Measurements from ENCODE around the gene PCIF1.
"Not testable (repeated sequence)": the region's sequence is repeated elsewhere in the genome, so short reads cannot be mapped to it uniquely, and the experiment has no call there.

Gene PCIF1

DNA sequence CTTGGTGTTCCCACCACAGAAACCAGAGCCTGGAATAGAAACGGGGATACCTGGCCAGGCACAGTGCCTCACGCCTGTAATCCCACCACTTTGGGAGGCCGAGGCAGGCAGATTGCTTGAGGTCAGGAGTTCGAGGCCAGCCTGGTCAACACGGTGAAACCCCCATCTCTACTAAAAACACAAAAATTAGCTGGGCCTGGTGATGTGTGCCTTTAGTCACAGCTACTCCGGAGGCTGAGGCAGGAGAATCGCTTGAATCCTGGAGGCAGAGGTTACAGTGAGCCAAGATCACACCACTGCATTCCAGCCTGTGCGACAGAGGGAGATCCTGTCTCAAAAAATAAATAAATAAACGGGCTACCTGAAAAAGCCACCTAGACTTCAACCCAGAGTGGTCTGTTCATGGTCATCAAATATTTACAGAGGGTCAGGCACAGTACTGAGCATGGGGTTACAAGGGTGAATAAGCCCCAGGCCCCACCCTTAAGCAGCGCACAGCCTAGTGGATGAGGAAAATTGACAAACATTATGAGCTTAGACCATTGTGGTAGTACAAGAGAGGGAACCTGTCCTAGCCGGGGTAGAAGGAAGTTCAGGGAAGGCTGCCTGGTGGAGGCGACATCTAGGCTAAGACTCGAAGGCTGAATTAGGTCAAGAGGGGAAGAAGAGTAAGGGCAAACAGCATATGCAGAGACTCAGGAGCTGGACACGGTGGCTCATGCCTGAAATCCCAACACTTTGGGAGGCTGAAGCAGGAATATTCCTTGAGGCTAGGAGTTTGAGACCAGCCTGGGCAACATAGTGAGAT, 7.2 kb upstream of the PCIF1 start:
- no peak for TF ChIP-seq CTCF (IDR thresholded peaks at IDR 0.05; ENCODE audit: low read depth, low read length, missing control alignments)
- no peak overlapping the region for H3K4me3 ChIP-seq (ENCODE audit: low read depth, low read length)
- no peak for DNase-seq
- H3K27me3 ChIP-seq (replicated peaks) = no peaks in the 10 kb centered on the region
- no peaks in the 10 kb centered on the region for H3K36me3 ChIP-seq (replicated peaks)
- in situ Hi-C loops (cut with HindIII; ENCODE audit: low pct_ligation_motif_present, low sequenced_read_pairs) = no loop called here
- H3K27ac ChIP-seq = no peak overlapping the region

DNA sequence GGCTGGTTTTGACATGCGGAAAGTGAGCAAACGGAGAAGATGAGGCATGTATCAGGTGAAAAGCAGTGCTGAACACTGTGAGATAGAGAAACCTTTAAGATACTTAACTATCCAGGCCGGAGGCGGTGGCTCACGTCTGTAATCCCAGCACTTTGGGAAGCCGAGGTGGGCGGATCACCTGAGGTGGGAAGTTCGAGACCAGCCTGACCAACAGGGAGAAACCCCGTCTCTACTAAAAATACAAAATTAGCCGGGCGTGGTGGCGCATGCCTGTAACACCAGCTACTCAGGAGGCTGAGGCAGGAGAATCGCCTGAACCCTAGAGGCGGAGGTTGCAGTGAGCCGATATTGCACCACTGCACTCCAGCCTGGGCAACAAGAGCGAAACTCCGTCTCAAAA, 2.8 kb upstream of the PCIF1 start:
- H3K4me3 ChIP-seq (ENCODE audit: low read depth, low read length); DNase-seq; in situ Hi-C loops (cut with HindIII; ENCODE audit: low pct_ligation_motif_present, low sequenced_read_pairs); H3K36me3 ChIP-seq (replicated peaks); H3K27me3 ChIP-seq (replicated peaks); H3K27ac ChIP-seq: not testable (repeated sequence)

DNA sequence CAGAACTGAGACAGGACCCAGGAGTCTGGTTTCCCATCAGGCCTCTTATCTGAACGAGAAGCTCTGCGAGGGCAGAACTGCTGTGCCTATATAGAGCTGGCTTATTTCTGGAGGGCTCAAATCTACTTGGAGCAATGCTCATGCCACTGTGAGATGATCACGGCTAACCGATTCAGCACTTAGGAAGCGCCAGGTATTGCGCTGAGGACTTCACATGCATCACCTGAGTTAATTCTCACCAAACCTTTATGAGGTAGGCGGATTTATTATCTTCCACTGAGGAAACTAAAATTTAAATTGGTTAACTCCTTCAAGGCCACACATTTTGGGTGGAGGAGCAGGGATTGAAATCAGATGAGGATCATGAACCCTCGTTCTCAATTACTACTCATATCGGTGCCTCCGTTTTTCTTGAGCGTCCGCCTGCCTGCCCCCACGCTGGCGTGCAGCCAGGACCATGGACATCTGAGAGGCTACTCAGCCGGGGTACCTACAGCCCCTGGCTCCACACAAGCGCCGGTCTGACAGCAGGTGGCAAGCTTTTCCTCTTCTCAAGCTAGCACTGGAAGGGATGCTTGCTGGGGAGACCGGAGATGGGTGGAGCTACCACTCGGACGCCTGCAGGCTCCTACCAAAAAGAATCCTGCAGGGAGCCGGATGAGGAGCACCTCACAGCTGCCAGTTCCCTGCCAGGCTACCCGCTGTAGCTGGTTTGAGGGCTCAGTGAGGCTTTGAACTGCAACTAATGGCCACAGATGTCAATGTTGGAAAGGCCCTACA, 1.0 kb upstream of the PCIF1 start:
- peak overlapping the region; percentile 97 for H3K27ac ChIP-seq
- in situ Hi-C loops (cut with HindIII; ENCODE audit: low pct_ligation_motif_present, low sequenced_read_pairs) = no loop called here
- peaks cover 5% of the 10 kb centered on the region for H3K36me3 ChIP-seq (replicated peaks)
- H3K4me3 ChIP-seq (ENCODE audit: low read depth, low read length) = peak overlapping the region; percentile 97
- peak; percentile 62 for DNase-seq
- no peaks in the 10 kb centered on the region for H3K27me3 ChIP-seq (replicated peaks)
- TF ChIP-seq CTCF (IDR thresholded peaks at IDR 0.05; ENCODE audit: low read depth, low read length, missing control alignments) = peak; percentile 60

DNA sequence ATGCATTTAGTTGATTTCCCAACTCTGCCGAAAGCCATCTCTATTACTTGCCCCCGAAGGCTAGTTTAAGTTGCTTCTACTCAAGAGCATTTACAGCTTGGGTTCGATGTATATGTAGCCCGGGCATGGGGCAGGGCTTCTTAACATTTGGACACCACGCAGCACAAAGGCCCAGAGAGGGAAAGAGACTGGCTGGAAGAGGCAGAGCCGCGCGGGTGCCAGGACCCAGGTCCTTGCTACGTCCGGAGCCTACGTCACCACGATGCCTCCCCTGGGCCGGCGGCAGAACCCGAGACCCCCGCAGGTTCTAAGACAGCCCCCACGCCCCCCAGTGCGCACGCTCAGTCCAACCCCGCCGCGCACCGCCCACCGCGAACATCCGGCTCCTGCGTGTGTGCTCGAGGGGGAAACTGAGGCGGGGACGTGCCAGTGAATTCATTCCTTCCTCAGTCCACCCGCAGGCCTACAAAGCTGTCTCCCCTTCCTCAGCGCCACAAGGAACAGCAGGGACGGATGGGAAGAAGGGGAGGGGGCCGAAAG, 367 bp upstream of the PCIF1 start:
- peak overlapping the region; percentile 97 for H3K27ac ChIP-seq
- in situ Hi-C loops (cut with HindIII; ENCODE audit: low pct_ligation_motif_present, low sequenced_read_pairs) = no loop called here
- DNase-seq = no peak
- no peak for TF ChIP-seq CTCF (IDR thresholded peaks at IDR 0.05; ENCODE audit: low read depth, low read length, missing control alignments)
- peaks cover 7% of the 10 kb centered on the region for H3K36me3 ChIP-seq (replicated peaks)
- H3K4me3 ChIP-seq (ENCODE audit: low read depth, low read length) = peak overlapping the region; percentile 97
- no peaks in the 10 kb centered on the region for H3K27me3 ChIP-seq (replicated peaks)

GRCh38 chr20:45935416-45936046, 1.0 kb downstream of the PCIF1 start:
- H3K36me3 ChIP-seq (replicated peaks) = peaks cover 17% of the 10 kb centered on the region
- peak overlapping the region; percentile 70 for H3K4me3 ChIP-seq (ENCODE audit: low read depth, low read length)
- TF ChIP-seq CTCF (IDR thresholded peaks at IDR 0.05; ENCODE audit: low read depth, low read length, missing control alignments) = no peak
- H3K27ac ChIP-seq = peak overlapping the region; percentile 97
- no peak for DNase-seq
- H3K27me3 ChIP-seq (replicated peaks) = no peaks in the 10 kb centered on the region
- in situ Hi-C loops (cut with HindIII; ENCODE audit: low pct_ligation_motif_present, low sequenced_read_pairs) = no loop called here

DNA sequence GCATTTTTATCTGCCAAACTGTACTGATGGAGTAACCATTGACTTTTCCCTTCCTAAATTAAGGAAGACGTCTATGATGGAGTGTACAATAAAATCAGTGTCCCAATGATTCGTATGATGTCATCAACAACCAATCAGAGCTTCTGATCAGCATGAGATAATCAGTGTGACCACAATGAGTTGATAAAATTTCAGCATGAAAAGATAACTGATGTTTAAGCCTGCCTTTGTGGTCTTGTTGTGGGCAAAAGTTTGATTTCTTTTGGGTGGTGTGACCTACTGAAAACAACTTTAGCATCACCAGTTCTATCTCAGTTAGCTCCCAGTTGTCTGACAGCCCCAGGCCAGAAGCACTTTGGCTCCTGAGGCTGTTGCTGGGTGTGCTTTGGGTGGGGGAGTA, 3.3 kb downstream of the PCIF1 start:
- in situ Hi-C loops (cut with HindIII; ENCODE audit: low pct_ligation_motif_present, low sequenced_read_pairs) = no loop called here
- no peak for TF ChIP-seq CTCF (IDR thresholded peaks at IDR 0.05; ENCODE audit: low read depth, low read length, missing control alignments)
- H3K27ac ChIP-seq = no peak overlapping the region
- peak; percentile 38 for DNase-seq
- H3K4me3 ChIP-seq (ENCODE audit: low read depth, low read length) = no peak overlapping the region
- H3K36me3 ChIP-seq (replicated peaks) = peaks cover 26% of the 10 kb centered on the region
- no peaks in the 10 kb centered on the region for H3K27me3 ChIP-seq (replicated peaks)
